SK-N-SH (cell line): ENCODE results near the gene NFASC. TPM values are rescaled to one million over a fixed set of nuclear protein-coding genes. Genes with fewer than 3 reads are reported as not detected.

Source experiments
- CTCF ChIA-PET: fragments of 300-600, 350-600 bp; formaldehyde crosslinking; extraction: SDS; loops from one replicate; lab custom pipeline; 2021; lab: Yijun Ruan, JAX
- POLR2A ChIA-PET: fragments of 350-600 bp; sonication (Branson Sonifier 250); formaldehyde crosslinking; extraction: SDS; loops from one replicate; lab custom pipeline; 2020; ENCODE audit warnings: antibody characterized with exemption, inconsistent platforms; lab: Yijun Ruan, JAX
- DNase-seq: peaks from one replicate; pipeline ENCODE4 v3.0.0; 2012
- H2AFZ ChIP-seq: fragments of 200-600 bp; sonication (generic); 2 replicates; pipeline ENCODE4 v1.8.1; 2016; ENCODE audit warnings: antibody characterized with exemption, mild to moderate bottlenecking, low read depth
- H3F3A ChIP-seq: fragments of 200-600 bp; sonication (generic); replicated peaks from 2 replicates; pipeline ENCODE3; 2016; ENCODE audit warnings: antibody characterized with exemption, mild to moderate bottlenecking; ENCODE audit not compliant: insufficient read depth
- H3K27ac ChIP-seq, 2 experiments: fragments of 200-500 bp in 1 of 2; fragments of 200-600 bp in 1 of 2; sonication (Bioruptor generic) in 1 of 2; sonication (generic), shearing (Covaris generic) in 1 of 2; 2 replicates each; pipeline versions ENCODE4 v1.5.1 to v1.6.1; 2014 to 2016; ENCODE audit warnings: low read depth in 2 of 2, inconsistent platforms in 1 of 2, low read length in 1 of 2, mild to moderate bottlenecking in 1 of 2, mixed read lengths in 1 of 2
- H3K27me3 ChIP-seq: fragments of 200-600 bp; sonication (generic), shearing (Covaris generic); 2 replicates; pipeline ENCODE4 v1.6.1; 2016; ENCODE audit warnings: mixed run types; ENCODE audit not compliant: insufficient read depth
- H3K36me3 ChIP-seq, 2 experiments: fragments of 200-500 bp in 1 of 2; fragments of 200-600 bp in 1 of 2; sonication (Bioruptor generic) in 1 of 2; sonication (generic) in 1 of 2; replicated peaks in 1 of 2; 2 replicates each; pipeline versions ENCODE3 to v1.5.1; 2014 to 2016; ENCODE audit warnings: low read length in 1 of 2, mild to moderate bottlenecking in 1 of 2; ENCODE audit not compliant: insufficient read depth in 2 of 2, control insufficient read depth in 1 of 2
- H3K4me1 ChIP-seq, 2 experiments: fragments of 200-500 bp in 1 of 2; fragments of 200-600 bp in 1 of 2; sonication (Bioruptor generic) in 1 of 2; sonication (generic), shearing (Covaris generic) in 1 of 2; 2 replicates each; pipeline versions ENCODE4 v1.5.1 to v1.6.1; 2014 to 2016; ENCODE audit warnings: low read depth in 1 of 2, low read length in 1 of 2, mixed run types in 1 of 2; ENCODE audit not compliant: insufficient read depth in 2 of 2, control insufficient read depth in 1 of 2
- H3K4me2 ChIP-seq: fragments of 200-600 bp; sonication (generic), shearing (Covaris generic); 2 replicates; pipeline ENCODE4 v1.6.1; 2017; ENCODE audit warnings: mixed run types
- H3K4me3 ChIP-seq, 2 experiments: fragments of 200-500 bp in 1 of 2; fragments of 200-600 bp in 1 of 2; sonication (Bioruptor generic) in 1 of 2; sonication (generic), shearing (Covaris generic) in 1 of 2; 2 replicates each; pipeline versions ENCODE4 v1.5.1 to v1.8.1; 2014 to 2016; ENCODE audit warnings: low read depth in 2 of 2, inconsistent platforms in 1 of 2, low read length in 1 of 2, mild to moderate bottlenecking in 1 of 2, mixed read lengths in 1 of 2, moderate library complexity in 1 of 2
- H3K79me2 ChIP-seq: fragments of 200-600 bp; sonication (generic); 2 replicates; pipeline ENCODE4 v1.8.1; 2017; ENCODE audit warnings: mild to moderate bottlenecking; ENCODE audit not compliant: insufficient read depth
- H3K9ac ChIP-seq: fragments of 200-600 bp; sonication (generic); 2 replicates; pipeline ENCODE4 v1.6.1; 2017; ENCODE audit warnings: mixed run types
- H3K9me2 ChIP-seq: fragments of 200-600 bp; sonication (generic); 2 replicates; pipeline ENCODE4 v1.6.1; 2017; ENCODE audit warnings: mixed run types
- H3K9me3 ChIP-seq: fragments of 200-600 bp; sonication (generic); 2 replicates; pipeline ENCODE4 v1.6.1; 2017; ENCODE audit warnings: mixed run types, mild to moderate bottlenecking, moderate library complexity
- H4K20me1 ChIP-seq: fragments of 200-600 bp; sonication (generic); 2 replicates; pipeline ENCODE4 v1.6.1; 2017; ENCODE audit warnings: mild to moderate bottlenecking, mixed run types; ENCODE audit not compliant: insufficient read depth
- CHD2 ChIP-seq: fragments of 150-350 bp; IDR thresholded peaks from 2 replicates; pipeline ENCODE4 v1.6.1; 2018; ENCODE audit warnings: low read length; ENCODE audit not compliant: partially characterized antibody
- ELF1 ChIP-seq: IDR thresholded peaks from 2 replicates; pipeline ENCODE4 v1.4.0; 2012
- GABPA ChIP-seq: IDR thresholded peaks from 2 replicates; pipeline ENCODE4 v1.4.0; 2012; ENCODE audit warnings: low read depth, mild to moderate bottlenecking
- GATA2 ChIP-seq: sonication (generic); formaldehyde crosslinking; IDR thresholded peaks from 2 replicates; pipeline ENCODE4 v1.5.0; 2020; ENCODE audit warnings: mild to moderate bottlenecking, missing genetic modification reagents
- JUND ChIP-seq: IDR thresholded peaks from 2 replicates; pipeline ENCODE4 v1.4.0; 2012
- MEF2A ChIP-seq: IDR thresholded peaks from 2 replicates; pipeline ENCODE4 v1.4.0; 2012; ENCODE audit warnings: low read depth, borderline replicate concordance
- NRF1 ChIP-seq: IDR thresholded peaks from 2 replicates; pipeline ENCODE4 v1.6.1; 2012; ENCODE audit warnings: low read depth, mild to moderate bottlenecking, low read length
- RFX5 ChIP-seq: IDR thresholded peaks from 2 replicates; pipeline ENCODE4 v1.6.1; 2012; ENCODE audit warnings: mild to moderate bottlenecking, improper control_type of control experiment, low read length
- RXRA ChIP-seq: IDR thresholded peaks from 2 replicates; pipeline ENCODE4 v1.4.0; 2012; ENCODE audit warnings: low read depth, mild to moderate bottlenecking, borderline replicate concordance
- TCF12 ChIP-seq: IDR thresholded peaks from 2 replicates; pipeline ENCODE4 v1.4.0; 2012
- TEAD4 ChIP-seq: IDR thresholded peaks from 2 replicates; pipeline ENCODE4 v1.4.0; 2012; ENCODE audit warnings: mild to moderate bottlenecking, borderline replicate concordance; ENCODE audit not compliant: insufficient read depth
- YY1 ChIP-seq: IDR thresholded peaks from 2 replicates; pipeline ENCODE4 v1.4.0; 2012; ENCODE audit warnings: low read depth, mild to moderate bottlenecking
- WGBS: methylation state at CpG from one replicate; pipeline ENCODE4 v1.1.6; 2017; ENCODE audit warnings: low lambda C conversion rate; 5-methylcytosine and 5-hydroxymethylcytosine counted together
- polyA plus RNA-seq, 3 experiments: library from polyadenylated mRNA; depleted of rRNA; stranded (reverse); fragments of >200 nt; gene quantifications; 2 replicates each; pipeline ENCODE4 v1.2.3, GENCODE V29; 2012
- TF ChIP-seq, protein P1 (sequence below): IDR thresholded peaks from 2 replicates; pipeline ENCODE4 v1.4.0; 2012; ENCODE audit warnings: low read depth, borderline replicate concordance
- TF ChIP-seq, protein P2 (sequence below): fragments of 150-350 bp; IDR thresholded peaks from 2 replicates; pipeline ENCODE4 v1.6.1; 2016; ENCODE audit warnings: mild to moderate bottlenecking, low read depth, low read length
- TF ChIP-seq, protein P3 (sequence below): fragments of 150-350 bp; IDR thresholded peaks from 2 replicates; pipeline ENCODE4 v1.6.1; 2017; ENCODE audit warnings: antibody characterized with exemption, low read length, low read depth, borderline replicate concordance
- TF ChIP-seq, protein P4 (sequence below): IDR thresholded peaks from 2 replicates; pipeline ENCODE4 v1.6.1; 2012; ENCODE audit warnings: mild to moderate bottlenecking, low read depth, low read length, moderate library complexity
- TF ChIP-seq, protein P5 (sequence below): IDR thresholded peaks from 2 replicates; pipeline ENCODE4 v1.4.0; 2012; ENCODE audit warnings: low read depth, borderline replicate concordance

The NFASC gene
- polyA plus RNA-seq, 1 of the 3 experiments (the other 2 are of a cell fraction): 6.0 TPM

DNA sequence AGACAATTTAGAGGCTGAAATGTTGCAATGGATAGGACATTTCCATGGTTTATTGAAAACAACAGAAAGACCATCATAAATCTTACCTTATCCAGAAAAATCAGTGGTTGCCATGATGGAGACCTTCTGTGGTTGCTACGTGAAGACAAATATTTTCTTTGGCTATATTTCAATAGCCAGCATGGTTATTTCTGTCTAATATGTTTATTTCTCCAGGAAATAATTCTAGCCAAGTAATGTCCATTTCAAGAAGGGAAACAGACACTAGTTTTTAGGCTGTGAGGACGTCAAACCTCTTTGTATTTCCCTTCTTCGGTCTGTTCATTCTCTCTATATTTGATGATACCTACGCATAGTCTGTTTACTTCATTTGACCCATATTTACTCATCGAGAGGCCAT is 49.2 kb upstream of the NFASC start:
- Histone ChIP-seq H3K9me2 (no peaks in the 10 kb centered on the region), H3K4me2 (no peak overlapping the region), H3K9me3 (no peaks in the 10 kb centered on the region), H3K79me2 (no peaks in the 10 kb centered on the region), H4K20me1 (no peaks in the 10 kb centered on the region), H3K4me3 (no peak overlapping the region), H3F3A (no peaks in the 10 kb centered on the region), H3K36me3 (no peaks in the 10 kb centered on the region), H3K4me1 (peaks cover 0 to 17% of the 10 kb centered on the region in 2 experiments; a peak in 2 of 4 replicates), H3K27me3 (peaks cover 9% of the 10 kb centered on the region), H3K27ac (no peak overlapping the region), H2AFZ (no peak overlapping the region), H3K9ac (no peak overlapping the region)
- CTCF ChIA-PET: interaction anchor here (0.6 to 21.2 kb wide), 7 partner anchors 12 to 255 kb away, joined by 3 to 291 read pairs (median 9); no protein-coding TSS in a partner anchor
- 40% methylated on average over 5 of the region's 5 CpGs for WGBS
- DNase-seq: no peak
- no peak for TF ChIP-seq JUND
- TF ChIP-seq RXRA: no peak
- TF ChIP-seq, protein P1, sequence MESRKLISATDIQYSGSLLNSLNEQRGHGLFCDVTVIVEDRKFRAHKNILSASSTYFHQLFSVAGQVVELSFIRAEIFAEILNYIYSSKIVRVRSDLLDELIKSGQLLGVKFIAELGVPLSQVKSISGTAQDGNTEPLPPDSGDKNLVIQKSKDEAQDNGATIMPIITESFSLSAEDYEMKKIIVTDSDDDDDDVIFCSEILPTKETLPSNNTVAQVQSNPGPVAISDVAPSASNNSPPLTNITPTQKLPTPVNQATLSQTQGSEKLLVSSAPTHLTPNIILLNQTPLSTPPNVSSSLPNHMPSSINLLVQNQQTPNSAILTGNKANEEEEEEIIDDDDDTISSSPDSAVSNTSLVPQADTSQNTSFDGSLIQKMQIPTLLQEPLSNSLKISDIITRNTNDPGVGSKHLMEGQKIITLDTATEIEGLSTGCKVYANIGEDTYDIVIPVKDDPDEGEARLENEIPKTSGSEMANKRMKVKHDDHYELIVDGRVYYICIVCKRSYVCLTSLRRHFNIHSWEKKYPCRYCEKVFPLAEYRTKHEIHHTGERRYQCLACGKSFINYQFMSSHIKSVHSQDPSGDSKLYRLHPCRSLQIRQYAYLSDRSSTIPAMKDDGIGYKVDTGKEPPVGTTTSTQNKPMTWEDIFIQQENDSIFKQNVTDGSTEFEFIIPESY: no peak
- TF ChIP-seq, protein P2, sequence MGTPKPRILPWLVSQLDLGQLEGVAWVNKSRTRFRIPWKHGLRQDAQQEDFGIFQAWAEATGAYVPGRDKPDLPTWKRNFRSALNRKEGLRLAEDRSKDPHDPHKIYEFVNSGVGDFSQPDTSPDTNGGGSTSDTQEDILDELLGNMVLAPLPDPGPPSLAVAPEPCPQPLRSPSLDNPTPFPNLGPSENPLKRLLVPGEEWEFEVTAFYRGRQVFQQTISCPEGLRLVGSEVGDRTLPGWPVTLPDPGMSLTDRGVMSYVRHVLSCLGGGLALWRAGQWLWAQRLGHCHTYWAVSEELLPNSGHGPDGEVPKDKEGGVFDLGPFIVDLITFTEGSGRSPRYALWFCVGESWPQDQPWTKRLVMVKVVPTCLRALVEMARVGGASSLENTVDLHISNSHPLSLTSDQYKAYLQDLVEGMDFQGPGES: no peak
- no peak for TF ChIP-seq GABPA
- TF ChIP-seq GATA2: no peak
- no peak for TF ChIP-seq MEF2A
- no peak for TF ChIP-seq ELF1
- no peak for TF ChIP-seq TEAD4
- no peak for TF ChIP-seq YY1
- no peak for TF ChIP-seq RFX5
- TF ChIP-seq, protein P3, sequence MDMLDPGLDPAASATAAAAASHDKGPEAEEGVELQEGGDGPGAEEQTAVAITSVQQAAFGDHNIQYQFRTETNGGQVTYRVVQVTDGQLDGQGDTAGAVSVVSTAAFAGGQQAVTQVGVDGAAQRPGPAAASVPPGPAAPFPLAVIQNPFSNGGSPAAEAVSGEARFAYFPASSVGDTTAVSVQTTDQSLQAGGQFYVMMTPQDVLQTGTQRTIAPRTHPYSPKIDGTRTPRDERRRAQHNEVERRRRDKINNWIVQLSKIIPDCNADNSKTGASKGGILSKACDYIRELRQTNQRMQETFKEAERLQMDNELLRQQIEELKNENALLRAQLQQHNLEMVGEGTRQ: no peak
- TF ChIP-seq, protein P4, sequence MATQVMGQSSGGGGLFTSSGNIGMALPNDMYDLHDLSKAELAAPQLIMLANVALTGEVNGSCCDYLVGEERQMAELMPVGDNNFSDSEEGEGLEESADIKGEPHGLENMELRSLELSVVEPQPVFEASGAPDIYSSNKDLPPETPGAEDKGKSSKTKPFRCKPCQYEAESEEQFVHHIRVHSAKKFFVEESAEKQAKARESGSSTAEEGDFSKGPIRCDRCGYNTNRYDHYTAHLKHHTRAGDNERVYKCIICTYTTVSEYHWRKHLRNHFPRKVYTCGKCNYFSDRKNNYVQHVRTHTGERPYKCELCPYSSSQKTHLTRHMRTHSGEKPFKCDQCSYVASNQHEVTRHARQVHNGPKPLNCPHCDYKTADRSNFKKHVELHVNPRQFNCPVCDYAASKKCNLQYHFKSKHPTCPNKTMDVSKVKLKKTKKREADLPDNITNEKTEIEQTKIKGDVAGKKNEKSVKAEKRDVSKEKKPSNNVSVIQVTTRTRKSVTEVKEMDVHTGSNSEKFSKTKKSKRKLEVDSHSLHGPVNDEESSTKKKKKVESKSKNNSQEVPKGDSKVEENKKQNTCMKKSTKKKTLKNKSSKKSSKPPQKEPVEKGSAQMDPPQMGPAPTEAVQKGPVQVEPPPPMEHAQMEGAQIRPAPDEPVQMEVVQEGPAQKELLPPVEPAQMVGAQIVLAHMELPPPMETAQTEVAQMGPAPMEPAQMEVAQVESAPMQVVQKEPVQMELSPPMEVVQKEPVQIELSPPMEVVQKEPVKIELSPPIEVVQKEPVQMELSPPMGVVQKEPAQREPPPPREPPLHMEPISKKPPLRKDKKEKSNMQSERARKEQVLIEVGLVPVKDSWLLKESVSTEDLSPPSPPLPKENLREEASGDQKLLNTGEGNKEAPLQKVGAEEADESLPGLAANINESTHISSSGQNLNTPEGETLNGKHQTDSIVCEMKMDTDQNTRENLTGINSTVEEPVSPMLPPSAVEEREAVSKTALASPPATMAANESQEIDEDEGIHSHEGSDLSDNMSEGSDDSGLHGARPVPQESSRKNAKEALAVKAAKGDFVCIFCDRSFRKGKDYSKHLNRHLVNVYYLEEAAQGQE: no peak
- TF ChIP-seq, protein P5, sequence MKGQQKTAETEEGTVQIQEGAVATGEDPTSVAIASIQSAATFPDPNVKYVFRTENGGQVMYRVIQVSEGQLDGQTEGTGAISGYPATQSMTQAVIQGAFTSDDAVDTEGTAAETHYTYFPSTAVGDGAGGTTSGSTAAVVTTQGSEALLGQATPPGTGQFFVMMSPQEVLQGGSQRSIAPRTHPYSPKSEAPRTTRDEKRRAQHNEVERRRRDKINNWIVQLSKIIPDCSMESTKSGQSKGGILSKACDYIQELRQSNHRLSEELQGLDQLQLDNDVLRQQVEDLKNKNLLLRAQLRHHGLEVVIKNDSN: no peak
- TF ChIP-seq CHD2: no peak
- no peak for TF ChIP-seq TCF12
- TF ChIP-seq NRF1: no peak
- POLR2A ChIA-PET: no interaction called here
